Testis (tissue), 2 donors: ENCODE results near the gene ANO1.

Source experiments
- CTCF ChIP-seq, 3 experiments: fragments of 450-650 bp in 2 of 3; fragments of 200-600 bp in 1 of 3; sonication (generic) in 1 of 3; IDR thresholded peaks; one replicate each; pipeline ENCODE4 v1.5.1; 2016 to 2019; ENCODE audit warnings: antibody characterized with exemption in 3 of 3, mild to moderate bottlenecking in 2 of 3, moderate library complexity in 1 of 3
- POLR2A ChIP-seq: fragments of 450-650 bp; IDR thresholded peaks from one replicate; pipeline ENCODE4 v1.6.1; 2017; ENCODE audit warnings: antibody characterized with exemption, mild to moderate bottlenecking, moderate library complexity

- no peak for TF ChIP-seq POLR2A
- no peak for TF ChIP-seq CTCF (IDR thresholded peaks at IDR 0.05)
These were observed 7.4 kb upstream of the ANO1 start for GRCh38 chr11:70070706-70071105.
